Liver (tissue), 9 donors: ENCODE measurements around the gene SMIM5. TPM values are rescaled to one million over a fixed set of nuclear protein-coding genes. Genes with fewer than 3 reads are reported as not detected.

Experiments used
- DNase-seq: peaks from one replicate; pipeline ENCODE4 v3.0.0-alpha.2; 2017; ENCODE audit warnings: low spot score
- H3K27ac ChIP-seq, 2 donors: one replicate each; pipeline ENCODE4 v1.7.0; 2013; ENCODE audit warnings: inconsistent platforms in 2 of 2, low read length in 2 of 2, control low read depth in 1 of 2, low read depth in 1 of 2, mild to moderate bottlenecking in 1 of 2
- H3K27me3 ChIP-seq, 4 donors: one replicate each; pipeline versions ENCODE4 v1.6.1 to v1.7.0; 2013; ENCODE audit warnings: low read length in 3 of 4, inconsistent platforms in 1 of 4, mild to moderate bottlenecking in 1 of 4, moderate library complexity in 1 of 4; ENCODE audit not compliant: control insufficient read depth in 4 of 4, insufficient read depth in 4 of 4
- H3K36me3 ChIP-seq, 4 donors: one replicate each; pipeline versions ENCODE4 v1.6.1 to v1.7.0; 2013; ENCODE audit warnings: low read length in 3 of 4, mild to moderate bottlenecking in 3 of 4, low read depth in 1 of 4, moderate library complexity in 1 of 4; ENCODE audit not compliant: control insufficient read depth in 4 of 4, insufficient read depth in 3 of 4
- H3K4me1 ChIP-seq, 4 donors: one replicate each; pipeline versions ENCODE4 v1.6.1 to v1.7.0; 2013; ENCODE audit warnings: low read length in 3 of 4, mild to moderate bottlenecking in 3 of 4, moderate library complexity in 1 of 4; ENCODE audit not compliant: control insufficient read depth in 4 of 4, insufficient read depth in 4 of 4
- H3K4me3 ChIP-seq, 3 donors: one replicate each; pipeline versions ENCODE4 v1.6.1 to v1.7.0; 2013; ENCODE audit warnings: low read length in 3 of 3, control low read depth in 1 of 3, low read depth in 1 of 3, mild to moderate bottlenecking in 1 of 3
- H3K9ac ChIP-seq, 2 donors: one replicate each; pipeline ENCODE4 v1.7.0; 2013; ENCODE audit warnings: low read length in 2 of 2, mild to moderate bottlenecking in 2 of 2, moderate library complexity in 2 of 2, control low read depth in 1 of 2, low read depth in 1 of 2
- H3K9me3 ChIP-seq, 4 donors: one replicate each; pipeline versions ENCODE4 v1.6.1 to v1.7.0; 2013; ENCODE audit warnings: low read length in 3 of 4; ENCODE audit not compliant: control insufficient read depth in 4 of 4
- EGR1 ChIP-seq, 2 donors: IDR thresholded peaks; 2 replicates each; pipeline ENCODE4 v1.6.1; 2016 to 2018; ENCODE audit warnings: antibody characterized with exemption in 2 of 2, low read depth in 2 of 2
- HNF4G ChIP-seq: IDR thresholded peaks from 2 replicates; pipeline ENCODE4 v1.6.1; 2016; ENCODE audit warnings: antibody characterized with exemption
- JUND ChIP-seq, 2 donors: IDR thresholded peaks; 2 replicates each; pipeline ENCODE4 v1.6.1; 2016; ENCODE audit warnings: antibody characterized with exemption in 2 of 2
- NR2F2 ChIP-seq: IDR thresholded peaks from 2 replicates; pipeline ENCODE4 v1.6.1; 2016; ENCODE audit warnings: antibody characterized with exemption
- SP1 ChIP-seq: IDR thresholded peaks from 2 replicates; pipeline ENCODE4 v1.6.1; 2018; ENCODE audit warnings: antibody characterized with exemption, mild to moderate bottlenecking
- TAF1 ChIP-seq: conservative IDR thresholded peaks from 2 replicates; pipeline ENCODE4 v1.6.1; 2016; ENCODE audit warnings: antibody characterized with exemption, mild to moderate bottlenecking
- YY1 ChIP-seq: IDR thresholded peaks from 2 replicates; pipeline ENCODE4 v1.6.1; 2016; ENCODE audit warnings: antibody characterized with exemption, mild to moderate bottlenecking
- WGBS: extraction: QIAGEN DNeasy Blood & Tissue Kit; methylation state at CpG from one replicate; pipeline ENCODE4 v1.1.7; 2013; 5-methylcytosine and 5-hydroxymethylcytosine counted together
- polyA plus RNA-seq, 2 donors: library from polyadenylated mRNA; stranded (reverse) in 1 of 2; unstranded in 1 of 2; fragments of 200-250 nt in 1 of 2; fragments of >200 nt in 1 of 2; fragmentation: Nextera tagmentation in 1 of 2; extraction: Ambion mirVana in 1 of 2; gene quantifications; one replicate each; pipeline versions ENCODE4 v1.2.1 to v1.2.3, GENCODE V29; 2013 to 2015
- total RNA-seq, 2 donors: library from RNA; depleted of rRNA; stranded (reverse); fragments of >200 nt; gene quantifications; one replicate each; pipeline ENCODE4 v1.2.3, GENCODE V29; 2014
- TF ChIP-seq, protein P1 (sequence below): IDR thresholded peaks from 2 replicates; pipeline ENCODE4 v1.6.1; 2016; ENCODE audit warnings: antibody characterized with exemption
- TF ChIP-seq, protein P2 (sequence below): fragments of 150-350 bp; IDR thresholded peaks from 2 replicates; pipeline ENCODE4 v1.5.1; 2017; ENCODE audit warnings: improper control_type of control experiment, low read depth, low read length; ENCODE audit not compliant: missing input control
- TF ChIP-seq, protein P3 (sequence below): IDR thresholded peaks from 2 replicates; pipeline ENCODE4 v1.6.1; 2016; ENCODE audit warnings: antibody characterized with exemption, mild to moderate bottlenecking
- TF ChIP-seq, protein P4 (sequence below): IDR thresholded peaks from 2 replicates; pipeline ENCODE4 v1.6.1; 2016; ENCODE audit warnings: antibody characterized with exemption
- donor health status: healthy.
- donor health status: healthy.
- donor health status: healthy.
- donor health status: healthy.
- donor health status: healthy.

Gene SMIM5
- total and polyA plus RNA-seq, 4 donors = 0.10 to 54.9 (median 0.18) TPM

DNA sequence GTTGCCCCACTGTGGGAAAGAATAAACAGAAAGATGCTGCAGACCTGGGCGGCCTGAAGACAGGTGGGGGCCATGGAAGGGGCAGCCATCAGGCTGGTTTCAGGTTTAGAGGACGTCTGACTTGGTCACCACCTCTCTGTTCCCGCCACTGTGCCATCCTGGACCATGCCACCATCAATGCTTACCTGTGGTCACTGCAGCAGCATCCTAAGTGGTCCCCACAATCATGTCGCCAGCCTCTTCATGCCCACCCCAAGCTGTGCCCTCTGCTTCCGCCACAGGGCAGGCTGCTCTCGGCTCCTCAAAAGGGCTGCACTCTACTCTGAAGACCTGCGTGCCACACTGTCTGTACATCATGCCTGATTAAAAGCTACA is 10.4 kb downstream of the SMIM5 start:
- no peaks in the 10 kb centered on the region for H3K9me3 ChIP-seq
- DNase-seq = no peak
- no peak overlapping the region for H3K27ac ChIP-seq
- peaks cover 6 to 17% (median 11%) of the 10 kb centered on the region in 4 donors for H3K4me1 ChIP-seq
- no peak overlapping the region for H3K9ac ChIP-seq
- TF ChIP-seq, protein P1, sequence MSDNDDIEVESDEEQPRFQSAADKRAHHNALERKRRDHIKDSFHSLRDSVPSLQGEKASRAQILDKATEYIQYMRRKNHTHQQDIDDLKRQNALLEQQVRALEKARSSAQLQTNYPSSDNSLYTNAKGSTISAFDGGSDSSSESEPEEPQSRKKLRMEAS = no peak
- TF ChIP-seq EGR1 (IDR thresholded peaks at IDR 0.05; ENCODE audit: low read depth in 2 of 2) (no peak), JUND (IDR thresholded peaks at IDR 0.05) (no peak), TAF1 (no peak)
- TF ChIP-seq, protein P2, sequence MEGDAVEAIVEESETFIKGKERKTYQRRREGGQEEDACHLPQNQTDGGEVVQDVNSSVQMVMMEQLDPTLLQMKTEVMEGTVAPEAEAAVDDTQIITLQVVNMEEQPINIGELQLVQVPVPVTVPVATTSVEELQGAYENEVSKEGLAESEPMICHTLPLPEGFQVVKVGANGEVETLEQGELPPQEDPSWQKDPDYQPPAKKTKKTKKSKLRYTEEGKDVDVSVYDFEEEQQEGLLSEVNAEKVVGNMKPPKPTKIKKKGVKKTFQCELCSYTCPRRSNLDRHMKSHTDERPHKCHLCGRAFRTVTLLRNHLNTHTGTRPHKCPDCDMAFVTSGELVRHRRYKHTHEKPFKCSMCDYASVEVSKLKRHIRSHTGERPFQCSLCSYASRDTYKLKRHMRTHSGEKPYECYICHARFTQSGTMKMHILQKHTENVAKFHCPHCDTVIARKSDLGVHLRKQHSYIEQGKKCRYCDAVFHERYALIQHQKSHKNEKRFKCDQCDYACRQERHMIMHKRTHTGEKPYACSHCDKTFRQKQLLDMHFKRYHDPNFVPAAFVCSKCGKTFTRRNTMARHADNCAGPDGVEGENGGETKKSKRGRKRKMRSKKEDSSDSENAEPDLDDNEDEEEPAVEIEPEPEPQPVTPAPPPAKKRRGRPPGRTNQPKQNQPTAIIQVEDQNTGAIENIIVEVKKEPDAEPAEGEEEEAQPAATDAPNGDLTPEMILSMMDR = no peak
- TF ChIP-seq, protein P3, sequence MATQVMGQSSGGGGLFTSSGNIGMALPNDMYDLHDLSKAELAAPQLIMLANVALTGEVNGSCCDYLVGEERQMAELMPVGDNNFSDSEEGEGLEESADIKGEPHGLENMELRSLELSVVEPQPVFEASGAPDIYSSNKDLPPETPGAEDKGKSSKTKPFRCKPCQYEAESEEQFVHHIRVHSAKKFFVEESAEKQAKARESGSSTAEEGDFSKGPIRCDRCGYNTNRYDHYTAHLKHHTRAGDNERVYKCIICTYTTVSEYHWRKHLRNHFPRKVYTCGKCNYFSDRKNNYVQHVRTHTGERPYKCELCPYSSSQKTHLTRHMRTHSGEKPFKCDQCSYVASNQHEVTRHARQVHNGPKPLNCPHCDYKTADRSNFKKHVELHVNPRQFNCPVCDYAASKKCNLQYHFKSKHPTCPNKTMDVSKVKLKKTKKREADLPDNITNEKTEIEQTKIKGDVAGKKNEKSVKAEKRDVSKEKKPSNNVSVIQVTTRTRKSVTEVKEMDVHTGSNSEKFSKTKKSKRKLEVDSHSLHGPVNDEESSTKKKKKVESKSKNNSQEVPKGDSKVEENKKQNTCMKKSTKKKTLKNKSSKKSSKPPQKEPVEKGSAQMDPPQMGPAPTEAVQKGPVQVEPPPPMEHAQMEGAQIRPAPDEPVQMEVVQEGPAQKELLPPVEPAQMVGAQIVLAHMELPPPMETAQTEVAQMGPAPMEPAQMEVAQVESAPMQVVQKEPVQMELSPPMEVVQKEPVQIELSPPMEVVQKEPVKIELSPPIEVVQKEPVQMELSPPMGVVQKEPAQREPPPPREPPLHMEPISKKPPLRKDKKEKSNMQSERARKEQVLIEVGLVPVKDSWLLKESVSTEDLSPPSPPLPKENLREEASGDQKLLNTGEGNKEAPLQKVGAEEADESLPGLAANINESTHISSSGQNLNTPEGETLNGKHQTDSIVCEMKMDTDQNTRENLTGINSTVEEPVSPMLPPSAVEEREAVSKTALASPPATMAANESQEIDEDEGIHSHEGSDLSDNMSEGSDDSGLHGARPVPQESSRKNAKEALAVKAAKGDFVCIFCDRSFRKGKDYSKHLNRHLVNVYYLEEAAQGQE = no peak
- H3K27me3 ChIP-seq = no peaks in the 10 kb centered on the region
- H3K4me3 ChIP-seq = no peak overlapping the region
- H3K36me3 ChIP-seq = peaks cover 0 to 8% (median 2%) of the 10 kb centered on the region in 4 donors
- 95% methylated on average over 7 of the region's 7 CpGs for WGBS

DNA sequence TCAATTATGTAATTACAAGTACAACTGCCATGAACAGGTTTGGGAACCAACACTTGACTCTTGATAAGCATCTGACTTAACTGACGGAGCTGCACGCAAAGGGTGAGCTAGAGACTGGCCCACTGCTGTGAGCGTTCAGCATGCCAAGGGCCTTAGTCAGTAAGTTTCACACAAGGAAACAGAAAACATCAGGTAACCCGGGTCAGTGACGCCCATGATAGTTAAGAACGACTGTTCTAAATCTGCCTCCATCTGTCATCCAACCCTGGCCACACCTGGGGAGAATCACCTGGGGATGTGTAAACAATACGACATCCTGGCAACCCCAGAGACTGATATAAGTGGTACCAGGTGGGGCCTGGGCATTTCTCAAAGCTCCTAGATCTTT is 12.3 kb downstream of the SMIM5 start:
- Histone ChIP-seq H3K27me3 (no peaks in the 10 kb centered on the region), H3K9ac (no peak overlapping the region), H3K27ac (peak overlapping the region; percentile 81 to 90), H3K4me1 (peaks cover 6 to 17% (median 11%) of the 10 kb centered on the region in 4 donors), H3K9me3 (no peaks in the 10 kb centered on the region), H3K36me3 (peaks cover 4 to 20% (median 10%) of the 10 kb centered on the region in 4 donors), H3K4me3 (no peak overlapping the region)
- no peak for DNase-seq
- TF ChIP-seq SP1 = no peak
- TF ChIP-seq, protein P4, sequence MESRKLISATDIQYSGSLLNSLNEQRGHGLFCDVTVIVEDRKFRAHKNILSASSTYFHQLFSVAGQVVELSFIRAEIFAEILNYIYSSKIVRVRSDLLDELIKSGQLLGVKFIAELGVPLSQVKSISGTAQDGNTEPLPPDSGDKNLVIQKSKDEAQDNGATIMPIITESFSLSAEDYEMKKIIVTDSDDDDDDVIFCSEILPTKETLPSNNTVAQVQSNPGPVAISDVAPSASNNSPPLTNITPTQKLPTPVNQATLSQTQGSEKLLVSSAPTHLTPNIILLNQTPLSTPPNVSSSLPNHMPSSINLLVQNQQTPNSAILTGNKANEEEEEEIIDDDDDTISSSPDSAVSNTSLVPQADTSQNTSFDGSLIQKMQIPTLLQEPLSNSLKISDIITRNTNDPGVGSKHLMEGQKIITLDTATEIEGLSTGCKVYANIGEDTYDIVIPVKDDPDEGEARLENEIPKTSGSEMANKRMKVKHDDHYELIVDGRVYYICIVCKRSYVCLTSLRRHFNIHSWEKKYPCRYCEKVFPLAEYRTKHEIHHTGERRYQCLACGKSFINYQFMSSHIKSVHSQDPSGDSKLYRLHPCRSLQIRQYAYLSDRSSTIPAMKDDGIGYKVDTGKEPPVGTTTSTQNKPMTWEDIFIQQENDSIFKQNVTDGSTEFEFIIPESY = no peak
- no peak for TF ChIP-seq HNF4G
- TF ChIP-seq YY1 = no peak
- no peak for TF ChIP-seq NR2F2
- WGBS = 82% methylated on average over 7 of the region's 7 CpGs
